DOHH2 (cell line): ENCODE results near the gene MAP3K9.

Experiments used
- H3F3A ChIP-seq: fragments of 200-600 bp; sonication (generic), shearing (Covaris generic); 2 replicates; pipeline ENCODE4 v1.6.0; 2016; ENCODE audit warnings: antibody characterized with exemption, mild to moderate bottlenecking; ENCODE audit not compliant: control insufficient read depth, insufficient read depth
- H3K27ac ChIP-seq: fragments of 200-600 bp; sonication (generic); 2 replicates; pipeline ENCODE4 v1.5.1; 2014; ENCODE audit warnings: low read depth, mild to moderate bottlenecking, low read length, moderate library complexity
- H3K27me3 ChIP-seq: fragments of 200-600 bp; sonication (generic); 2 replicates; pipeline ENCODE4 v1.6.1; 2014; ENCODE audit warnings: mild to moderate bottlenecking, low read length, mixed read lengths; ENCODE audit not compliant: control insufficient read depth
- H3K36me3 ChIP-seq: fragments of 200-600 bp; sonication (generic); 2 replicates; pipeline ENCODE4 v1.6.1; 2014; ENCODE audit warnings: mild to moderate bottlenecking, low read length, moderate library complexity, mixed read lengths; ENCODE audit not compliant: control insufficient read depth
- H3K4me1 ChIP-seq: fragments of 200-600 bp; sonication (generic); 2 replicates; pipeline ENCODE4 v1.6.1; 2014; ENCODE audit warnings: mild to moderate bottlenecking, low read length, mixed read lengths; ENCODE audit not compliant: control insufficient read depth
- H3K4me2 ChIP-seq: fragments of 200-600 bp; sonication (generic); 2 replicates; pipeline ENCODE4 v1.6.0; 2014; ENCODE audit warnings: mild to moderate bottlenecking, low read length, moderate library complexity
- H3K4me3 ChIP-seq: fragments of 200-600 bp; sonication (generic); 2 replicates; pipeline ENCODE4 v1.5.1; 2014; ENCODE audit warnings: mild to moderate bottlenecking, low read length, mixed read lengths
- H3K79me2 ChIP-seq: fragments of 200-600 bp; sonication (generic); 2 replicates; pipeline ENCODE4 v1.6.1; 2014; ENCODE audit warnings: mild to moderate bottlenecking, low read length, mixed read lengths; ENCODE audit not compliant: control insufficient read depth
- H3K9me2 ChIP-seq: fragments of 200-600 bp; sonication (generic); replicated peaks from 2 replicates; pipeline ENCODE4 v1.6.1; 2014; ENCODE audit warnings: mild to moderate bottlenecking, low read length, mixed read lengths; ENCODE audit not compliant: control insufficient read depth
- H3K9me3 ChIP-seq: fragments of 200-600 bp; sonication (generic); 2 replicates; pipeline ENCODE4 v1.6.1; 2014; ENCODE audit warnings: antibody characterized with exemption, low read length, mixed read lengths; ENCODE audit not compliant: control insufficient read depth, insufficient read depth
- H4K20me1 ChIP-seq: fragments of 200-600 bp; sonication (generic); 2 replicates; pipeline ENCODE4 v1.6.0; 2014; ENCODE audit warnings: low read depth, mild to moderate bottlenecking, antibody characterized with exemption, low read length, moderate library complexity; ENCODE audit not compliant: control insufficient read depth, insufficient read depth
- EZH2phosphoT487 ChIP-seq: fragments of 200-600 bp; sonication (generic); IDR thresholded peaks from 2 replicates; pipeline ENCODE4 v1.6.1; 2017; ENCODE audit warnings: borderline replicate concordance, mild to moderate bottlenecking, antibody characterized with exemption, low read length, moderate library complexity, mixed read lengths
- TF ChIP-seq, protein P1 (sequence below): fragments of 200-600 bp; sonication (generic); IDR thresholded peaks from one replicate; pipeline ENCODE4 v1.5.1; 2014; ENCODE audit warnings: antibody characterized with exemption, mild to moderate bottlenecking, low read depth, low read length; ENCODE audit not compliant: poor library complexity, severe bottlenecking

The MAP3K9 gene

DNA sequence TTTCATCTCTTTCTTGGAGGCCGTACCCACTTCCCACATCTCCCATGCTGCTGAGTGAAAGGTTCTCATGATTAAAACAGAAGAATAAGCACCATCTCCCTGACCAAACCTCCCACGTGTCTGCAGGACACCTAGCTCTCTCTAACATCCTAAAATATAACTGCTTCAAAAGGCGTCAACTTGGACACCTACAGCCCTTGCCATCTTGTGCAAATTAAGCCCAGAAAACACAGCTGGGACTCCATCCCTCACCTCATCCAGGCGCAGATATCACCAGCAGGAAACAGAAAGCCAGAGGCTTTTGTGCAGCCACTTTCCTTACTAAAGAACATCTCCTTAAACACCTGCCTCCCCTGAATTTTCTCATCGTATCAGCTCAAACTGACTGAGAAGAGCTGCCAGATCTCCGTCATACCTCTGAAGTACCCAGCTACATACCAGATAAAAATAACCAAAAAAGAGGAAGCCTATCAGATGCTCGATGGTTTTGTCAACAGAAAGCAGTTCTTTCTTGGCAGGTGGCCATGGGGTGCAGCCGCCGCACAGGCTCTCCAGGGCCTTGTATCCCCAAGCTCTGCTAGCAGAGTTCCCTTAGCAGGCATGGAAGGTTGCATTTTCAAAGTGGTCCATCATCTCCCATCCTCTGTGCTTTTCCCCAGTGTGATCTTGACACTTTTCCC lies 28.8 kb downstream of the MAP3K9 start:
- Histone ChIP-seq H3K9me2 (no peaks in the 10 kb centered on the region), H3K36me3 (no peaks in the 10 kb centered on the region), H4K20me1 (no peaks in the 10 kb centered on the region), H3K4me2 (peak overlapping the region; percentile 46), H3K27ac (peak overlapping the region; percentile 28; the same call in 1 of the 2 replicates), H3K79me2 (peaks cover 6% of the 10 kb centered on the region; the same call in 1 of the 2 replicates), H3K4me1 (peaks cover 22% of the 10 kb centered on the region), H3F3A (no peaks in the 10 kb centered on the region), H3K27me3 (no peaks in the 10 kb centered on the region), H3K4me3 (peak overlapping the region; percentile 17), H3K9me3 (no peaks in the 10 kb centered on the region)
- TF ChIP-seq, protein P1, sequence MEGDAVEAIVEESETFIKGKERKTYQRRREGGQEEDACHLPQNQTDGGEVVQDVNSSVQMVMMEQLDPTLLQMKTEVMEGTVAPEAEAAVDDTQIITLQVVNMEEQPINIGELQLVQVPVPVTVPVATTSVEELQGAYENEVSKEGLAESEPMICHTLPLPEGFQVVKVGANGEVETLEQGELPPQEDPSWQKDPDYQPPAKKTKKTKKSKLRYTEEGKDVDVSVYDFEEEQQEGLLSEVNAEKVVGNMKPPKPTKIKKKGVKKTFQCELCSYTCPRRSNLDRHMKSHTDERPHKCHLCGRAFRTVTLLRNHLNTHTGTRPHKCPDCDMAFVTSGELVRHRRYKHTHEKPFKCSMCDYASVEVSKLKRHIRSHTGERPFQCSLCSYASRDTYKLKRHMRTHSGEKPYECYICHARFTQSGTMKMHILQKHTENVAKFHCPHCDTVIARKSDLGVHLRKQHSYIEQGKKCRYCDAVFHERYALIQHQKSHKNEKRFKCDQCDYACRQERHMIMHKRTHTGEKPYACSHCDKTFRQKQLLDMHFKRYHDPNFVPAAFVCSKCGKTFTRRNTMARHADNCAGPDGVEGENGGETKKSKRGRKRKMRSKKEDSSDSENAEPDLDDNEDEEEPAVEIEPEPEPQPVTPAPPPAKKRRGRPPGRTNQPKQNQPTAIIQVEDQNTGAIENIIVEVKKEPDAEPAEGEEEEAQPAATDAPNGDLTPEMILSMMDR = no peak

GRCh38 chr14:70779667-70780066 lies 29.6 kb downstream of the MAP3K9 start:
- peak overlapping the region; percentile 46 for H3K4me2 ChIP-seq
- H3K4me3 ChIP-seq = peak overlapping the region; percentile 6; the same call in 1 of the 2 replicates
- H3K9me3 ChIP-seq = no peaks in the 10 kb centered on the region
- H3K4me1 ChIP-seq = peaks cover 22% of the 10 kb centered on the region
- TF ChIP-seq, protein P1 = no peak
- TF ChIP-seq EZH2phosphoT487 = no peak
- H3K27ac ChIP-seq = no peak overlapping the region
- peaks cover 4% of the 10 kb centered on the region; the same call in 1 of the 2 replicates for H3K79me2 ChIP-seq
- H3K27me3 ChIP-seq = no peaks in the 10 kb centered on the region
- no peaks in the 10 kb centered on the region for H3F3A ChIP-seq
- no peaks in the 10 kb centered on the region for H3K36me3 ChIP-seq
- no peaks in the 10 kb centered on the region for H4K20me1 ChIP-seq
- H3K9me2 ChIP-seq = no peaks in the 10 kb centered on the region

- no peaks in the 10 kb centered on the region for H3K9me2 ChIP-seq
- no peaks in the 10 kb centered on the region for H3K36me3 ChIP-seq
- no peak overlapping the region for H3K4me3 ChIP-seq
- no peaks in the 10 kb centered on the region for H4K20me1 ChIP-seq
- no peaks in the 10 kb centered on the region for H3K9me3 ChIP-seq
- H3F3A ChIP-seq = no peaks in the 10 kb centered on the region
- peaks cover 4% of the 10 kb centered on the region; the same call in 1 of the 2 replicates for H3K79me2 ChIP-seq
- no peak overlapping the region for H3K27ac ChIP-seq
- peaks cover 21% of the 10 kb centered on the region for H3K4me1 ChIP-seq
- H3K27me3 ChIP-seq = no peaks in the 10 kb centered on the region
- TF ChIP-seq, protein P1 = no peak
- no peak for TF ChIP-seq EZH2phosphoT487
- H3K4me2 ChIP-seq = no peak overlapping the region
Measured at GRCh38 chr14:70776197-70776596, 33.1 kb downstream of the MAP3K9 start.
